Esophagus muscularis mucosa (tissue), 3 donors: Measurements from ENCODE around the gene TAF6L.

ENCODE experiments used
- CTCF ChIP-seq, 3 experiments: fragments of 200-600 bp in 2 of 3; fragments of 450-650 bp in 1 of 3; sonication (generic) in 2 of 3; IDR thresholded peaks; one replicate each; pipeline ENCODE4 v1.5.1; 2017 to 2019; ENCODE audit warnings: antibody characterized with exemption in 3 of 3, mild to moderate bottlenecking in 2 of 3, moderate library complexity in 1 of 3
- POLR2A ChIP-seq: fragments of 450-650 bp; IDR thresholded peaks from one replicate; pipeline ENCODE4 v1.6.1; 2017; ENCODE audit warnings: antibody characterized with exemption, moderate library complexity, mild to moderate bottlenecking, low read depth

- TF ChIP-seq CTCF (IDR thresholded peaks at IDR 0.05) (no peak), POLR2A (no peak)
Observed at GRCh38 chr11:62721994-62722393, 49.2 kb upstream of the TAF6L start.
